CD4-positive, alpha-beta T cell treated with Interleukin-4 for 1 hour (primary cell): ENCODE data around the gene FAM120A.
A peak's percentile ranks its signal among the peaks of the same experiment; 100 is the strongest.

Experiments
- DNase-seq, 2 donors: peaks; one replicate each; pipeline ENCODE4 v3.0.0-alpha.2; 2020 to 2022

The FAM120A gene

GRCh38 chr9:93560991-93561390, 109.5 kb downstream of the FAM120A start:
- no peak for DNase-seq

GRCh38 chr9:93562157-93562556, 110.7 kb downstream of the FAM120A start:
- DNase-seq, result no peak

- no peak for DNase-seq
Measured at GRCh38 chr9:93565089-93565488, 113.6 kb downstream of the FAM120A start.

- peak; percentile 97 for DNase-seq
Measured at GRCh38 chr9:93566408-93567270, 115.2 kb downstream of the FAM120A start.

- no peak for DNase-seq
Measured at GRCh38 chr9:93567271-93567959, 115.9 kb downstream of the FAM120A start.

- no peak for DNase-seq
Measured at GRCh38 chr9:93568169-93568568, 116.7 kb downstream of the FAM120A start.

- DNase-seq, result no peak
Measured at GRCh38 chr9:93569621-93570174, 118.2 kb downstream of the FAM120A start.

GRCh38 chr9:93572221-93572620, 120.7 kb downstream of the FAM120A start:
- DNase-seq, result no peak

GRCh38 chr9:93572636-93573515, 121.4 kb downstream of the FAM120A start:
- DNase-seq, result no peak

GRCh38 chr9:93573516-93573828, 122.0 kb downstream of the FAM120A start:
- DNase-seq, result no peak

- DNase-seq, result no peak
Measured at GRCh38 chr9:93574091-93574899, 122.8 kb downstream of the FAM120A start.

- DNase-seq, result no peak
Measured at GRCh38 chr9:93574900-93575795, 123.7 kb downstream of the FAM120A start.

- DNase-seq, result peak; percentile 60 to 67
Measured at GRCh38 chr9:93575796-93576257, 124.3 kb downstream of the FAM120A start.

GRCh38 chr9:93576258-93577077, 125.0 kb downstream of the FAM120A start, which contains the start of gene PHF2:
TSS of gene PHF2 (plus strand) at chr9:93576584. CDS start at chr9:93576774, 190 bp downstream.
- DNase-seq, result peak; percentile 41 to 44

- no peak for DNase-seq
Measured at GRCh38 chr9:93577078-93577974, 125.8 kb downstream of the FAM120A start.

GRCh38 chr9:93577975-93578682, 126.6 kb downstream of the FAM120A start:
- no peak for DNase-seq

GRCh38 chr9:93578844-93579243, 127.4 kb downstream of the FAM120A start:
- no peak for DNase-seq
